SU-DHL-6 (cell line): Measurements from ENCODE around the gene STARD8.

Source experiments
- CTCF ChIP-seq: fragments of 200-600 bp; sonication (generic); IDR thresholded peaks from one replicate; pipeline ENCODE4 v1.5.1; 2017; ENCODE audit warnings: antibody characterized with exemption, mild to moderate bottlenecking, low read length, moderate library complexity; ENCODE audit not compliant: insufficient read depth, poor library complexity, severe bottlenecking
- EZH2phosphoT487 ChIP-seq: fragments of 200-600 bp; sonication (generic), shearing (Covaris generic); conservative IDR thresholded peaks from 2 replicates; pipeline ENCODE4 v1.6.1; 2018; ENCODE audit warnings: mild to moderate bottlenecking, antibody characterized with exemption, low read length, moderate library complexity, mixed read lengths

- TF ChIP-seq CTCF (no peak), EZH2phosphoT487 (no peak)
Observed at GRCh38 chrX:68647156-68647957, at the start of gene STARD8.
